Measurements from ENCODE around the gene COL11A2.

COL11A2 gene

DNA sequence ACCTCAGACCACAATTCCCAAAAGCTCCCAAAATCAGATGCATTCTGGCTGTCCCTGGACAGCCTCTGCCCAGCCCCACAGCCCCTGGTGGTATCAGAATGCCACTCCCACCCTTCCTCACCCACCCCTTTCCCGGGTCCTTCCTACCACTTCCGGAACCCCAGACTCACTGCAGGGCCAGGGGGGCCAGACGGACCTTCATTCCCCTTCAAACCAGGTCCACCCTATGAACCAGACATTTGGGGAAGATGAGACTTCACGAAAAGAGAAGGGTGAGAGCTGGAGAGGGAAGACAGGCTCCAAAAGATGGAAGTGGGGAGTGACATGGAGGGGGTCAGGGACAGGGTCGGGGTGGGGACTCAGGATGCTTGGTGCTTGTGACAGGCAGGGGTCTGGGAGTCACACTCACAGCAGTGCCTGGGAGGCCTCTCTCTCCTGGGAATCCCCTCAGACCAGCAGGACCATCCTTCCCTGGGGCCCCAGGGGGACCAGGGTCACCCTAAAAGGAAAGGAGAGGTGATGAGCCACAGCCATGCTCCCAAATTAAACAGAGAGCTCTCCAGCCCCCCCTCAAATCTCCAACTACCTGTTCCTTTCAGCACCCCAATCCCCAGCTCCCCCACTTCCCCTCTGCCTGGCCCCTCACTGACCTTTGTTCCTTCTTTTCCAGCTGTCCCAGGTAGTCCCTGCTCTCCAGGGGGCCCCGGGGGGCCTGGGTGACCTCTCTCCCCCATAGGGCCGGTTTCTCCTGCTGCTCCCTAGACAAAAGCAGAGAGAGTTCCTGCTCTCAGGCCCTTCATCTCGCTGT lies 20.2 kb downstream of the COL11A2 start:
- TF ChIP-seq EZH2 (IDR thresholded peaks at IDR 0.05; ENCODE audit: borderline replicate concordance, low read depth, low read length, severe bottlenecking): no peak
- TF ChIP-seq, protein P1, sequence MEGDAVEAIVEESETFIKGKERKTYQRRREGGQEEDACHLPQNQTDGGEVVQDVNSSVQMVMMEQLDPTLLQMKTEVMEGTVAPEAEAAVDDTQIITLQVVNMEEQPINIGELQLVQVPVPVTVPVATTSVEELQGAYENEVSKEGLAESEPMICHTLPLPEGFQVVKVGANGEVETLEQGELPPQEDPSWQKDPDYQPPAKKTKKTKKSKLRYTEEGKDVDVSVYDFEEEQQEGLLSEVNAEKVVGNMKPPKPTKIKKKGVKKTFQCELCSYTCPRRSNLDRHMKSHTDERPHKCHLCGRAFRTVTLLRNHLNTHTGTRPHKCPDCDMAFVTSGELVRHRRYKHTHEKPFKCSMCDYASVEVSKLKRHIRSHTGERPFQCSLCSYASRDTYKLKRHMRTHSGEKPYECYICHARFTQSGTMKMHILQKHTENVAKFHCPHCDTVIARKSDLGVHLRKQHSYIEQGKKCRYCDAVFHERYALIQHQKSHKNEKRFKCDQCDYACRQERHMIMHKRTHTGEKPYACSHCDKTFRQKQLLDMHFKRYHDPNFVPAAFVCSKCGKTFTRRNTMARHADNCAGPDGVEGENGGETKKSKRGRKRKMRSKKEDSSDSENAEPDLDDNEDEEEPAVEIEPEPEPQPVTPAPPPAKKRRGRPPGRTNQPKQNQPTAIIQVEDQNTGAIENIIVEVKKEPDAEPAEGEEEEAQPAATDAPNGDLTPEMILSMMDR (IDR thresholded peaks at IDR 0.05; ENCODE audit: borderline replicate concordance, extremely low read depth, low read length, poor library complexity, severe bottlenecking): no peak
- Histone ChIP-seq H3K27ac (ENCODE audit: low read length) (no peak overlapping the region), H3K27me3 (ENCODE audit: insufficient read depth, low read length, poor library complexity) (no peaks in the 10 kb centered on the region), H3K79me2 (ENCODE audit: insufficient read depth, low read length) (no peaks in the 10 kb centered on the region), H2AFZ (ENCODE audit: low read depth, low read length) (no peak overlapping the region), H3K4me3 (ENCODE audit: low read depth in 1 of 2, low read length in 2 of 2) (no peak overlapping the region), H3K4me1 (ENCODE audit: insufficient read depth, low read length) (no peaks in the 10 kb centered on the region), H3K4me2 (ENCODE audit: insufficient read depth, low read length) (no peak overlapping the region), H4K20me1 (ENCODE audit: insufficient read depth, low read length) (no peaks in the 10 kb centered on the region), H3K9ac (ENCODE audit: low read depth, low read length) (no peak overlapping the region), H3K36me3 (ENCODE audit: insufficient read depth, low read length) (no peaks in the 10 kb centered on the region), H3K9me3 (ENCODE audit: insufficient read depth, low read length, severe bottlenecking) (no peaks in the 10 kb centered on the region)
- ATAC-seq (ENCODE audit: insufficient read depth, low read depth): no peak
- DNase-seq: no peak

DNA sequence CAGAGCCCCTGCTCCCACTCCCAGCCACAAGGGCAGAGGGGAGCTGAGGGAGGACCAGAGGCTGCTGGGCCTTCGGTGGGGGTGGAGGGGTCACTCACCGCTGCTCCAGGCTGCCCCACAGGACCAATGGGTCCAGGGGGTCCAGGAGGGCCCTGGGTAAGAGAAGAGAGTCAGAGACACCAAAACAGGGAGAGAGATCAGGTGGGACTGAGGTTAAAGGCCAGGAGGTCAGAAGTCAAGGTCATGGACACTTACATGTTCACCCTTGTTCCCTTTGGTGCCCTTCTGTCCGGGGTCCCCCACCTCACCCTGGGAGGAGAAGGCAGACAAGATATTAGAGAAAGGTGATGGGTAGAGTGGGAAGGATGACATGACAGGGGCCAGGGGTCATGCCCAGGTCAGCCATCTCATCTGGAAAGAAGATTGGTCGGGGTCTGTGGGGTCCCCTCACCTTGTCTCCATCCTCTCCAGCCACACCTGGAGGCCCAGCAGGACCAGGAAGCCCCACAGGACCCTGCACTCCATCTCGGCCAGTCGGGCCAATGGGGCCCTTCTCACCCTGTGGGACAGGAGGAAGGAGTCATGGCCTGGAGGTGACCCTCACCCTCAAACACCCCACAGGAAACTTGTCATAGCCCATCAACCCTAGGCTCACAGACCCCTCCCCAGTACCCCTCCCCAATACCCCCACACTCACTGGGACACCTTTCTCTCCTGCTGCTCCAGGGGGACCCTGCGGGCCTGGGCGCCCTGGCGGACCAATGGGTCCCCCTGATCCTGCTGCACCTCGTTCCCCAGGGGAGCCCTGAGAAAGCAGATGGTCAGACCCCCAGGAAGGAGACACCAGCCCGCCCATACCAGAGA lies 21.0 kb downstream of the COL11A2 start:
- TF ChIP-seq EZH2 (IDR thresholded peaks at IDR 0.05; ENCODE audit: borderline replicate concordance, low read depth, low read length, severe bottlenecking): no peak
- TF ChIP-seq, protein P1 (IDR thresholded peaks at IDR 0.05; ENCODE audit: borderline replicate concordance, extremely low read depth, low read length, poor library complexity, severe bottlenecking): no peak
- ATAC-seq (ENCODE audit: insufficient read depth, low read depth): no peak

GRCh38 chr6:33170176-33171015 lies 21.9 kb downstream of the COL11A2 start:
- Histone ChIP-seq H3K79me2 (ENCODE audit: insufficient read depth, low read length) (no peaks in the 10 kb centered on the region), H3K27me3 (ENCODE audit: insufficient read depth, low read length, poor library complexity) (no peaks in the 10 kb centered on the region), H3K27ac (ENCODE audit: low read length) (no peak overlapping the region), H3K4me1 (ENCODE audit: insufficient read depth, low read length) (no peaks in the 10 kb centered on the region), H3K9me3 (ENCODE audit: insufficient read depth, low read length, severe bottlenecking) (no peaks in the 10 kb centered on the region), H3K4me3 (ENCODE audit: low read depth in 1 of 2, low read length in 2 of 2) (no peak overlapping the region), H3K9ac (ENCODE audit: low read depth, low read length) (no peak overlapping the region), H3K36me3 (ENCODE audit: insufficient read depth, low read length) (no peaks in the 10 kb centered on the region), H2AFZ (ENCODE audit: low read depth, low read length) (no peak overlapping the region), H4K20me1 (ENCODE audit: insufficient read depth, low read length) (no peaks in the 10 kb centered on the region), H3K4me2 (ENCODE audit: insufficient read depth, low read length) (no peak overlapping the region)
- TF ChIP-seq EZH2 (IDR thresholded peaks at IDR 0.05; ENCODE audit: borderline replicate concordance, low read depth, low read length, severe bottlenecking): no peak
- TF ChIP-seq, protein P1 (IDR thresholded peaks at IDR 0.05; ENCODE audit: borderline replicate concordance, extremely low read depth, low read length, poor library complexity, severe bottlenecking): no peak
- ATAC-seq (ENCODE audit: insufficient read depth, low read depth) (no peak), DNase-seq (no peak)

More for the DNA sequence above, 21.0 kb downstream of the COL11A2 start:
- Histone ChIP-seq H3K27me3 (ENCODE audit: insufficient read depth, low read length, poor library complexity) (no peaks in the 10 kb centered on the region), H3K79me2 (ENCODE audit: insufficient read depth, low read length) (no peaks in the 10 kb centered on the region), H3K4me2 (ENCODE audit: insufficient read depth, low read length) (no peak overlapping the region), H3K9me3 (ENCODE audit: insufficient read depth, low read length, severe bottlenecking) (no peaks in the 10 kb centered on the region), H3K27ac (ENCODE audit: low read length) (no peak overlapping the region), H3K36me3 (ENCODE audit: insufficient read depth, low read length) (no peaks in the 10 kb centered on the region), H4K20me1 (ENCODE audit: insufficient read depth, low read length) (no peaks in the 10 kb centered on the region), H3K9ac (ENCODE audit: low read depth, low read length) (no peak overlapping the region), H2AFZ (ENCODE audit: low read depth, low read length) (no peak overlapping the region), H3K4me1 (ENCODE audit: insufficient read depth, low read length) (no peaks in the 10 kb centered on the region), H3K4me3 (ENCODE audit: low read depth in 1 of 2, low read length in 2 of 2) (no peak overlapping the region)
- no peak for DNase-seq

Measured in DND-41 (cell line).